ENCODE measurements around the gene PRMT3.
A peak's percentile ranks its signal among the peaks of the same experiment; 100 is the strongest.

The PRMT3 gene

DNA sequence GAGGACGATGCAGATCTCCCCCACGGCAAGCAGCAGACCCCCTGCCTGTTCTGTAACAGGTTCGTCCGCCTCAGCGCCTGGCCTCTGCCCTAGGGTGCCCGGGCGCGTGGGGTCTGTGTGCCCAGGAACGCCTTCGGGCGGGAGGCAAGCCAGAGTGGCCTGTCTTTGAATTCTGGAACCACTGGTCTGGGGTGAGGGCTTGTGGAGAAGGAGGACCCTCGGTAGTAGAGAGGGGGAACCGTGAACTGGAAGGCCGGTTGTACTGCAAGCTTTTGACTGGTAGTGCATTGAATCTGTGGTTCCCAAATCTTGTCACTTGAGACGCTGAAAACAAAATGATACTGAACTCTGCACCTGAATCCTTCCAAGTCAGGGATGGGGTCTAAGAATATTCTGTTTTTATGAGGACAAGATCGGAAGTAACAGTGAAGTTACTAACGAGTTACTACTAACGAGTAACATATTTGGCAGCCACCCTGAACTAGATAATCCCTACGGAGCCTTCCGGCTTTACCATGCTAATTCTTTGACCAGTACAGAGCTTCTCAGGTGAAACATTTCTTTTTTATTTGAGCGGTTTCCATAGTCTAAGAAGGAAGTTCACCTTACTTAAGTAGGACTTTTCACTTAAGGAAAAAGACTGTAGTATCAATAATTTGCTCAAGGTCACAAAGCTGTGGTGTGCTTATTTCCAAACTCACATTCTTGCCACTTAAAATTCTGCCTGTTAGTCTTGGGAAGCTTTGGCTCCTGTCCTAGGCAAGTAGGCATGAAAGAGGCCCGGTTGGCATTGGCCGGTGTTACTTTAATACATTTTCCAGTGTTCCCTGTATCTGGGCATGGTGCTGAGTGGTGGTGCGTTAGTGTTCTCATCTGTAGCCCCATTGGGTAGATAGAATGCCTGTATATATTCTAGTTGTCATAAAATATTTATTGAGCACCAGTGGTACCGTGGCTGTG, 860 bp downstream of the PRMT3 start:
- TF ChIP-seq, protein P1, sequence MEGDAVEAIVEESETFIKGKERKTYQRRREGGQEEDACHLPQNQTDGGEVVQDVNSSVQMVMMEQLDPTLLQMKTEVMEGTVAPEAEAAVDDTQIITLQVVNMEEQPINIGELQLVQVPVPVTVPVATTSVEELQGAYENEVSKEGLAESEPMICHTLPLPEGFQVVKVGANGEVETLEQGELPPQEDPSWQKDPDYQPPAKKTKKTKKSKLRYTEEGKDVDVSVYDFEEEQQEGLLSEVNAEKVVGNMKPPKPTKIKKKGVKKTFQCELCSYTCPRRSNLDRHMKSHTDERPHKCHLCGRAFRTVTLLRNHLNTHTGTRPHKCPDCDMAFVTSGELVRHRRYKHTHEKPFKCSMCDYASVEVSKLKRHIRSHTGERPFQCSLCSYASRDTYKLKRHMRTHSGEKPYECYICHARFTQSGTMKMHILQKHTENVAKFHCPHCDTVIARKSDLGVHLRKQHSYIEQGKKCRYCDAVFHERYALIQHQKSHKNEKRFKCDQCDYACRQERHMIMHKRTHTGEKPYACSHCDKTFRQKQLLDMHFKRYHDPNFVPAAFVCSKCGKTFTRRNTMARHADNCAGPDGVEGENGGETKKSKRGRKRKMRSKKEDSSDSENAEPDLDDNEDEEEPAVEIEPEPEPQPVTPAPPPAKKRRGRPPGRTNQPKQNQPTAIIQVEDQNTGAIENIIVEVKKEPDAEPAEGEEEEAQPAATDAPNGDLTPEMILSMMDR (IDR thresholded peaks at IDR 0.05; ENCODE audit: low read depth, low read length): no peak
- H3K27me3 ChIP-seq (ENCODE audit: insufficient read depth, low read depth, severe bottlenecking): no peaks in the 10 kb centered on the region
- peak; percentile 22 for DNase-seq
- H3K27ac ChIP-seq: peak overlapping the region; percentile 79
- peak overlapping the region; percentile 82 for H3K4me3 ChIP-seq (ENCODE audit: low read depth, low read length)
- H3K36me3 ChIP-seq: peaks cover 8% of the 10 kb centered on the region
- H3K9me3 ChIP-seq (ENCODE audit: severe bottlenecking): no peaks in the 10 kb centered on the region

DNA sequence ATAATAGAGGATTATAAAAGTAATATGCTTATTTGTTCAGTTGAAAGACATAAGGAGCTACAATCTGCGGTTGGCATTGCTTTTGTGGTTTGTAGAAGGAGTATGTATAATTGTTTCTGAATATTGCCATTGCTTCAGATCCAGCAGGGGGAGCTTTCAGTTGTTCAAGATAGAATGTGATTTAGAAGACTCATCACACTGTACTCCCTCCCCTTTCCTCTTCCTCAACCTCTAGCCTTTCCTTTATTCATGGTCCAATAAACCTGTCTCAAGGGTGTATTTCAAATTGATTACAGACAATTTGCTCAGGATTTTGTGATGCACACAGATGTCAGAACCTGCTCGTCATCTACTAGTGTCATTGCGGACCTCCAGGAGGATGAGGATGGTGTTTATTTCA, 9.8 kb downstream of the PRMT3 start:
- Histone ChIP-seq H3K36me3 (peaks cover 28% of the 10 kb centered on the region), H3K4me3 (ENCODE audit: low read depth, low read length) (no peak overlapping the region), H3K9me3 (ENCODE audit: severe bottlenecking) (no peaks in the 10 kb centered on the region), H3K27me3 (ENCODE audit: insufficient read depth, low read depth, severe bottlenecking) (no peaks in the 10 kb centered on the region), H3K27ac (no peak overlapping the region)
- TF ChIP-seq, protein P1 (IDR thresholded peaks at IDR 0.05; ENCODE audit: low read depth, low read length): peak; percentile 63
- no peak for DNase-seq

- H3K9me3 ChIP-seq (ENCODE audit: severe bottlenecking): no peaks in the 10 kb centered on the region
- H3K36me3 ChIP-seq: peaks cover 35% of the 10 kb centered on the region
- H3K27ac ChIP-seq: no peak overlapping the region
- TF ChIP-seq, protein P1 (IDR thresholded peaks at IDR 0.05; ENCODE audit: low read depth, low read length): no peak
- H3K4me3 ChIP-seq (ENCODE audit: low read depth, low read length): no peak overlapping the region
- no peak for DNase-seq
- no peaks in the 10 kb centered on the region for H3K27me3 ChIP-seq (ENCODE audit: insufficient read depth, low read depth, severe bottlenecking)
Measured at GRCh38 chr11:20399498-20399897, 12.0 kb downstream of the PRMT3 start.

- H3K27ac ChIP-seq: no peak overlapping the region
- TF ChIP-seq, protein P1 (IDR thresholded peaks at IDR 0.05; ENCODE audit: low read depth, low read length): no peak
- no peaks in the 10 kb centered on the region for H3K27me3 ChIP-seq (ENCODE audit: insufficient read depth, low read depth, severe bottlenecking)
- H3K36me3 ChIP-seq: peaks cover 30% of the 10 kb centered on the region
- H3K9me3 ChIP-seq (ENCODE audit: severe bottlenecking): no peaks in the 10 kb centered on the region
- no peak overlapping the region for H3K4me3 ChIP-seq (ENCODE audit: low read depth, low read length)
- DNase-seq: no peak
Measured at GRCh38 chr11:20403059-20403458, 15.5 kb downstream of the PRMT3 start.

DNA sequence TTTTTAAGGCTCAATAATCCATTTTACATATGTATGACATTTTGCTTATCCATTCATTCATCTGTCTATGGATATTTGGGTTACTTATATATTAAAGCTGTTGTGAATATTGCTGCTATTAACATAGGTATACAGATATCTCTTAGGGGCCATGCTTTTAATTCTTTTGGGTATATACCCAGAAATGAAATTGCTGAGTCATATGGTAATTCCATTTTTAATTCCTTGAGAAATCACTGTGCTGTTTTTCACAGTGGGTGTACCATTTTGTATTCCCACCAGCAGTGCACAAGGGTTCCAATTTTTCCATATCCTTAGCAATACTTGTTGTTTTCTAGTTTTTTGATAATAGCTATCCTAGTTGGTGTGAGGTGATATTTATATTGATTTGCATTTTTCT, 19.0 kb downstream of the PRMT3 start:
- Histone ChIP-seq H3K27ac (no peak overlapping the region), H3K9me3 (ENCODE audit: severe bottlenecking) (no peaks in the 10 kb centered on the region), H3K36me3 (peaks cover 27% of the 10 kb centered on the region), H3K4me3 (ENCODE audit: low read depth, low read length) (no peak overlapping the region), H3K27me3 (ENCODE audit: insufficient read depth, low read depth, severe bottlenecking) (no peaks in the 10 kb centered on the region)
- no peak for DNase-seq
- TF ChIP-seq, protein P1 (IDR thresholded peaks at IDR 0.05; ENCODE audit: low read depth, low read length): no peak

Measured in WERI-Rb-1 (cell line).